ENCODE measurements around the gene CUEDC1.
A peak's percentile ranks its signal among the peaks of the same experiment; 100 is the strongest.

Gene CUEDC1

GRCh38 chr17:57957120-57957850 is 2.1 kb upstream of the CUEDC1 start:
- DNase-seq: no peak

DNA sequence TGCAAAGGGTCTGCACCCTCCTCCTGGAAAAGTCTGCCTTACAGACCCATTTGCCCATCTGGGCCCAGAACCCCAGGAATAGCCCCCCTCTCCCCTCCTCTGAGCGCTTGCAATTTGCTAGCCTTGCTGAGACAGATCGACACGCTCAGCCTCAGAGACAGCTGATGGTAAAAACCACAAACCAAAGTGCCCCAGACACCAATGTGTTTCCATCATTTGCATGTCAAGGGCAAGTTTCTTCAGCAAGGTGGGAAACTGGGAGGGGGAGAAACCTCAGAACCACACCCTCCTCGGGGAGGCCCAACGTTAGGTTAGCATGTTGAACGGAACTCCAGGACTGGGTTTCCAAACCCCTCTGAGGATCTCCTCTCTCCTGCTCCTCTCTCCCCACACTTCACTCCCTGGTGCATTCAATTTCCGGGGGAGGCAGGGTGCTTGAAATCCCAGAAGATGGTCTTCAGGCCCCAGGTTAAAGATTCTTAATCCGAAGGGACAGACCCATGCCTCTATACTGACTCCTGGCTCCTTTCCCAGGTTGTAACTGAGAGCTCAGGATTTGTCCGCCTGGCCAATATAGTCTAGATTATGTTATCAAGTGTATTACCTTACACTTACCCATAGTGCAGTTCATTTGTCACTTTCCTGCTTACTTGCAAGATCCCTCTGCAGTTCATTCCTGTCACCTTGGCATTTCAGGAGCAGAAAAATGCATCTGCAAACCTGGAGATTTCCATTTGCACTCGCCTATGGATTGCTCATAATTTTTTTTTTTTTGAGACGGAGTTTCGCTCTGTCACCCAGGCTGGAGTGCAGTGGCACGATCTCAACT is 1.3 kb upstream of the CUEDC1 start:
- peak; percentile 40 for DNase-seq

- DNase-seq: no peak
These were observed 622 bp downstream of the CUEDC1 start for GRCh38 chr17:57954397-57955182.

DNA sequence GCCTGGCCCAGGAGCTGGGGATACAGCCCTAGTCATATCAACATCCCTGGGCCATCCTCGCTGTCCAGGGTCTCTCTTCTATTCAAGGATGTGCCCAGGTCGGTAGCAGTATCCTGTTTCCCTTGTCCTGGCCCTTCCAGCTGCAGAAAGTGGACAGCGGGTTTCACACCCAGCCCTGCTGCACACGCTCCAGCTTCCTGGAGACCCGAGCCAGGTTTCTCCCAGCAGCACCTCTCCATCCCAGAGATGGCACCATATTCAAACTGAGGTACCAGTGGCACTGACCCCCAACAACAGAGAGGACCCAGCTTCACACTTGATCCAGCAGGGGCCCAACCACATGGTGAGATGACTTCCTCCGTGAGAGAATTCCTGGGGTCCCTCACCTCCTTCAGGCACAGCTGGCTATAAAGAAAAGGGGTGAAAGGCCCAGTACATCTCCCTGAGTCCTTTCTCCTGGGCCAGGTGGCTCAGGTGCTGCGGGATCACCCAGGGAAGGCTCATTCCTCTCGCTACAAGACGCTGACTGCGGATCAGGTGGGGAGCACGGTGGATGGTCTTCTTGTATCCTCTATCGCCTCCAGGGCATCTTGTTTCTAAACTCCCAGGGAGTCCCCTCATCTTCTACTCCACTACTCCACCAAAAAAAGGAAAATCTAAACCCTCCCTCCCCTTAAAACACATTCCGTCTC is 1.4 kb downstream of the CUEDC1 start:
- no peak for DNase-seq

DNA sequence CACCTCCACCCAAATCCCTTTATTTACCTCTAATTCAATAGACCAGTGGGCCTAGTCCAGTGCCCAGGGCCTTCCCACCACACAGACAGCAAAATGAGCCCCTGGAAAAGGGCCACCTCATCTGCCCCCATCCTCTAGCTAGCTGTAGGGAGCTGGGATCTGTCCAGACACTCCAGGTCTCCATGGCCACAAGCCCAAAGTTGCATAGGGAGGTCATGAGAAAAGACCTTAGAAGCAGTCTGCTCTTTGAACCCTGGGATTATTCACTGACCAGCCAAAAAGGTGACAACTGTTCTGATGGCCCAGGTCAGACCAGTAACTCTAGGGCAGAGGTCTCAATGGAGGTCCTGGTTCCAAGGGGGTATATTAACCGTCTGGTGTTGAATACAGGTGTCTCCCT is 2.0 kb downstream of the CUEDC1 start:
- DNase-seq: no peak

- no peak for DNase-seq
These were observed 5.6 kb downstream of the CUEDC1 start for GRCh38 chr17:57949649-57950048.

DNA sequence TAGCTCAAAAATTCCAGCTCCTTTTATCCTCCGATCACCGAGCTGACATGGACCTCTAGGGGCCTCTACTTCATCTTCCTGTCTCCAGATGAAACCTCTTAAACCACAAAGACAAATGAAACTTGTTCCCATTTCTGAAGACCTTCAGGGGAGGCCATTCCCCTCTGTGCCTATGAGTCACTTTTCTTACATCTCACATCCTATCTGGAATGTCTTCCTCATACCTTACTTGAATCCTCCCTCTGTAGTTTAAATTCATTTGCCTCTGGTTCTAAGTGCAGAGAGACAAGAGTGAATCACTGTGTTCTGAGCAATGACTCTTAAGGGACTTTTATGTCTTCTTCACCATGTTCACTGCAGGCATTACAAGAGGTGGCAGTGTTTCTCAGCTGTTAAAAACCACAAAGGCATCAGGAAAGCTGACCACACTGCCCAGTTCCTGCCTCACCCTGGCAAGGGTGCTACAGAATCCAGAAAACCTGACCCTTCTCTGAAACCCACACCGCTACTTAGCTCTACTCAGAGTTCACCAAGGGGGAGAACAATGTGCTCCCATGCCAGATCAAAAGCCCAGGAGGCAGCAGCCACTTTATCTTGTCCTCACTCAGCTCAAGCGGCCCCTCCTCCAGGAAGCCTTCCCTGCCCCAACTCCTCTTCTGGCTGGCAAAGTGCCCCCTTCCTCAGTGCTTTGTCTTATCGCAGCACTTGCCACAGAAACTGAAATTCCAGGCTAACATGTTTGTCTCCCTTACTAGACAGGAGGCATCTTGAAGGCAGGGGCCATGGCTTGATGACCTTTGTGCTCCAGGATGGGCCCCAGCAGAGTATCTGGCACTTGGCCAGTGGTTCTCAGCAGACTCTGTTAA is 6.4 kb downstream of the CUEDC1 start:
- no peak for DNase-seq

GRCh38 chr17:57948169-57948554 is 7.0 kb downstream of the CUEDC1 start:
- no peak for DNase-seq

DNA sequence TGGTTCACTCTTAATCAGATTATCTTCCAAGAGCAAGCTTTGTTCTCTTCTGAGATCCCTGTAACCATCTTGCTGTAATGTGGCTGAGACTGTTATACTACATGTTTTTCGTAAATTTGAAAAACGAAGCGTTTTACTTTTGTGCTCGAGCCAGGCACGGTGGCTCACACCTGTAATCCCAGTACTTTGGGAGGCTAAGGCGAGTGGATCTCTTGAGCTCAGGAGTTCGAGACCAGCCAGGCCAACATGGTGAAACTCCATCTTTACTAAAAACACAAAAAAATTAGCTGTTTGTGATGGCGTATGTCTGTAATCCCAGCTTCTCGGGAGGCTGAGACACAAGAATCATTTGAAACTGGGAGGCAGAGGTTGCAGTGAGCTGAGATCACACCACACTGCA is 7.8 kb downstream of the CUEDC1 start:
- DNase-seq: no peak

GRCh38 chr17:57946798-57947358 is 8.3 kb downstream of the CUEDC1 start:
- DNase-seq: peak; percentile 43

DNA sequence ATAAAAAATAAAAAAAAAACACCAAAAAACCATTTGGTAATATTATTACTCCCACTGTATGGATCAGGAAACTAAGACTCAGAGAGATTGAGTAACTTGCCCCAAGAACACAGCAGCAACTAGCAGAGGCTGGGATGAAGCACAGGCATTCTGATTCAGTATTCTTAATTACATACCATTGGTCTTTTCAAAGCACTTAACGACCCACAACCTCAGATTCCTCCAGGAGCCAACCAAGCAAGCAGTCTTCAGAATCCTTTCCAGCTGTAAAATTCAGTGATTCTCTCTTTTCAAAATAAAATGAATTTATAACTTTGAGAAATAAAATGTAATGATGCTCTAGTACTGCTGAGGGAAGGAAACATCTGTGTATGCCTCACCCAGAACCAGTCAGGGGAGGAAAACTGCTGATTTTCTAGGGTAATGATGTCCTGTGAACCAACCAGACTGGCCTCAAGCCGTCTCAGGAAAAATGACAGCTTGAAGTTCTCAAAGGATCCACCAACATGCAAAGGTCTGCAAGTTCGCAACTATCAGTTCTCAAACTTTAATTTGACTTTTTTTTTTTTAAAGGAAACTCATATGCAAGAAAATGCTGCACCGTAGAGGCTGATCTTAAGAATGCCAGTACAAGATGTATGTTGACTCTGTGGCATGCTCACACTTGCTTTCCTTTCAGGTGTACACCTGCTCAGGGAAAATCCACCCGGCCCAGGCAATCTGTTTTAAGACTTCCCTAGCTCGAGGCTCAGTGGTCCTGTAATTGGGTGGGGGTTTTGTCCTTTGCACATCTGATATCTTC is 9.0 kb downstream of the CUEDC1 start:
- DNase-seq: no peak

DNA sequence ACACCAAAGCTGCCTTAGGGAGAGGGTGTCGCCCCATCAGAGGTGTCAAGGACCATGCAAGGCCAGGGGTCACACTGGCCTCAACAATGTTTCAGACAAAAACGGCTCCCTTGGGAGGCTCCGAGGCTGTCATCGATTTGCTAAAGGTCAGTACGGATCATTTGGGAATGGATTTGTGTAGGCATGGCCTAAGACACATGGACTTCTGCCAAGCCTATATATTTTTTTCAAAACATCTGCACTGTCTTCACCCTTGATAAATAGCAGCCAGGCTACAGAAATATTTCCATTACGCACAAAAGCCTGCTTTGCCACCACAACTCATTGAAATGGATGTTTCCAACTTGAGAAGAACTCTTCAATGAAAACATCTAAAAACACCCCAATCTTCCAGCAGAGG is 10.3 kb downstream of the CUEDC1 start:
- no peak for DNase-seq

GRCh38 chr17:57943645-57944044 is 11.6 kb downstream of the CUEDC1 start:
- no peak for DNase-seq

GRCh38 chr17:57943140-57943539 is 12.1 kb downstream of the CUEDC1 start:
- no peak for DNase-seq

DNA sequence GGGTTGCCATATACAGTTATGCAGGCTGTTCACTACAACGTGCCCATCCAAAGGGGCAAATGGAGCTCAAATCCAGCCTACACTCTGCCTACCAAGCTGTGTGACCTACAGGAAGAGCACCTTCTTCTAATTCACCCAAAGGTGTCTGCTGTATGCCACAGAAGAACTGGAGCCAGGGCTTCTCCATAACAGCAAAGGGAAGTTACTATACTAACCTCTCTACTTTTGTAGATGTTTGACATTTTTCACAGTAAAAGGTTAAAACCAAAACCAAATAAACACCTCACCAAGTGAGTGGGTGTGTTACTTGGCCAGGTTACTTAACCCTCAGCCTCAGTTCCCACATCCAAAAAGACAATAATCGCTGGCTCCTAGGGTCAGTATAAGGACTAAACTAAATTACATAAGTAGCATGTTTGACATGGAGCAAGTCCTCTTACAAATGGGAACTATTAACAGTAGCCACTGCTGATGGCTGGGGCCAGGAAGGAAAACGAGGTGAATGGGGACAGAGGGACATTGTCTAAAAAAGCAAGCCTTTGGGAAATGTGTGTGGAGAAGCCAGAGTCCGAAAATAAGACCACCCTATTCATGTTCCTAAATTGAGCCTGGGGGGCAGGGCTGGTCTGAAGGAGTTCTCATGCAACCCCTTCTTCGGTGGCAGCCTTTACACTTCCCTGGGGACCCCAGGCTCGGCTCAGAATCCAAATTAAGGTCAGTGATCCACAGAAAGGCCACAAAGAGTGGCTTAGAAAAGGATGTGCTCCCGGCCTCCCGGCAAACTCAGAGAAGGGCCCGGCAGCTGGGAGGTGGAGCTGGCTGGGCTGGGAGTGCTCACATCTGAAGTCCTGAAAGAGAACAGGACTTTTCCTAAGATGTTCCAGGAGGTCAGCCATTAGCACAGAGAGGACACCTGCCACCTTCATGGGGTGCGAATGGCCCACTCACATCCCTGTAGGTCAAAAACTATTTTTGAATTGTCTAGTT is 13.5 kb downstream of the CUEDC1 start:
- DNase-seq: no peak

- no peak for DNase-seq
These were observed 14.4 kb downstream of the CUEDC1 start for GRCh38 chr17:57940653-57941329.

DNA sequence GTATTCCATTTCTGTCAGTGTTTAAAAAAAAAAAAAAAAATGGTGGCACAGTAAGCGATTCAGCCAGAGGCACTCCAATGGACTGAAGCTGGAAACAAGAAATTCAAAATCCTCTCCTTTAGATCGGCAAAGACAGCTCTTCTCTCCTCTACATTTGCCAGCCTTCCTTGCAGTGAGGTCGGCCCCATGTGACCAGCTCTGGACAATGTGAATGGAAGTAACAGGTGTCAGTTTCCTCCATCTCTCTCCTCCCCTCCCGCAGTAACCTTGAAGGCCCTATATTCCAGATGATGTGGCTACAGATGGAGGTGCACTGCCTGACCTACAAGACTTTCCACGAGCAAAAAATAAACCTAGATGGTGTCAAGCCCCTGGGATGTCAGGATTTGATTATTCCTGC is 15.0 kb downstream of the CUEDC1 start:
- DNase-seq: no peak

GRCh38 chr17:57939797-57940196 is 15.4 kb downstream of the CUEDC1 start:
- peak; percentile 25 for DNase-seq

DNA sequence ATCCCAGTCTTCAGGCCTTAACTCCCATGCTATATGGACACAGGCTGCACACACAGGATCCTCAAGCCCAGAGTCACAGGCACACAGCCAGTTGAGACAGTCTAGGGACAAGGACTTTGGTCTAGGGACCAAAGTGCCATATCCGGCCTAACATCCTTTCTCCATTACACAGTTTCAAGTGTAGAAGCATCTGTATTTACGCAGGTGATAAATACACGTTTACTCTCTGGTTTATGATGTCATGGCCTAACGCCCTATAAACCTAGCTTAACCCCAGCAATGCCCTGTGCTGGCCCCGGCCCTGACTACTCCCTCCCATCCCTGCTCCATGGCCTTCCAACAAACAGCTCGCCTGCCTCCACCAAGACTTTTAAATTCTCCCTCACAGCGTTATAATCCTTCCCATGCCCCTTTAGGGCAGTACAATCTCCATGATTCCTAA is 17.1 kb downstream of the CUEDC1 start:
- DNase-seq: no peak
